Fibroblast of lung (primary cell): ENCODE data around the gene DAND5. TPM values are rescaled to one million over a fixed set of nuclear protein-coding genes. Genes with fewer than 3 reads are reported as not detected.

Source experiments
- DNase-seq, 2 donors: peaks; one replicate each; pipeline versions ENCODE4 v3.0.0 to v3.0.0-alpha.2; 2010; ENCODE audit warnings: low read depth in 2 of 2
- H2AFZ ChIP-seq: 2 replicates; pipeline ENCODE4 v1.5.1; 2012; ENCODE audit warnings: low read length, control low read depth, inconsistent platforms
- H3K27ac ChIP-seq: 2 replicates; pipeline ENCODE4 v1.5.1; 2011; ENCODE audit warnings: low read length, control low read depth; ENCODE audit not compliant: insufficient read depth
- H3K27me3 ChIP-seq: 2 replicates; pipeline ENCODE4 v1.5.1; 2011; ENCODE audit warnings: mild to moderate bottlenecking, low read length; ENCODE audit not compliant: control insufficient read depth, insufficient read depth
- H3K36me3 ChIP-seq: 2 replicates; pipeline ENCODE4 v1.5.1; 2011; ENCODE audit warnings: low read length; ENCODE audit not compliant: control insufficient read depth, insufficient read depth
- H3K4me1 ChIP-seq: 2 replicates; pipeline ENCODE4 v1.5.1; 2011; ENCODE audit warnings: low read length; ENCODE audit not compliant: control insufficient read depth, insufficient read depth; ENCODE audit errors: extremely low read depth
- H3K4me2 ChIP-seq: 2 replicates; pipeline ENCODE4 v1.5.1; 2011; ENCODE audit warnings: low read length, control low read depth; ENCODE audit not compliant: insufficient read depth; ENCODE audit errors: extremely low read depth
- H3K4me3 ChIP-seq, 4 experiments: fragments of 200-600 bp in 1 of 4; sonication (generic) in 1 of 4; replicated peaks in 1 of 4; 2 replicates each; pipeline ENCODE4 v1.5.1; 2011 to 2016; ENCODE audit warnings: low read length in 4 of 4, low read depth in 3 of 4, mild to moderate bottlenecking in 3 of 4, control low read depth in 2 of 4, inconsistent platforms in 1 of 4, mixed read lengths in 1 of 4; ENCODE audit not compliant: insufficient read depth in 1 of 4; ENCODE audit errors: control extremely low read depth in 1 of 4
- H3K79me2 ChIP-seq: 2 replicates; pipeline ENCODE4 v1.5.1; 2012; ENCODE audit warnings: mild to moderate bottlenecking, low read length, inconsistent platforms; ENCODE audit not compliant: control insufficient read depth, insufficient read depth
- H3K9ac ChIP-seq: 2 replicates; pipeline ENCODE4 v1.5.1; 2011; ENCODE audit warnings: mild to moderate bottlenecking, low read length, control low read depth; ENCODE audit not compliant: insufficient read depth
- H3K9me3 ChIP-seq: 2 replicates; pipeline ENCODE4 v1.5.1; 2012; ENCODE audit warnings: low read depth, low read length; ENCODE audit not compliant: control insufficient read depth, insufficient read depth
- H4K20me1 ChIP-seq: 2 replicates; pipeline ENCODE4 v1.5.1; 2011; ENCODE audit warnings: low read length; ENCODE audit not compliant: control insufficient read depth, insufficient read depth; ENCODE audit errors: extremely low read depth
- EZH2 ChIP-seq: IDR thresholded peaks from 2 replicates; pipeline ENCODE4 v1.5.1; 2012; ENCODE audit warnings: low read length, control low read depth, mild to moderate bottlenecking; ENCODE audit errors: missing control alignments
- polyA plus RNA-seq, 2 donors: library from polyadenylated mRNA; depleted of rRNA in 1 of 2; stranded (reverse) in 1 of 2; unstranded in 1 of 2; fragments of >200 nt; gene quantifications; 2 replicates each; pipeline ENCODE4 v1.2.1, GENCODE V29; 2011 to 2012; ENCODE audit warnings: missing spikeins in 1 of 2
- total RNA-seq: library from RNA; depleted of rRNA; stranded (reverse); fragments of >200 nt; gene quantifications from 2 replicates; pipeline ENCODE4 v1.2.1, GENCODE V29; 2014
- TF ChIP-seq, protein P1 (sequence below), 2 donors: IDR thresholded peaks in 1 of 2; conservative IDR thresholded peaks in 1 of 2; 1 replicate in 1 of 2; 2 replicates in 1 of 2; pipeline ENCODE4 v1.5.1; 2011 to 2012; ENCODE audit warnings: low read length in 2 of 2, control low read depth in 1 of 2, inconsistent platforms in 1 of 2, low read depth in 1 of 2, mild to moderate bottlenecking in 1 of 2

The DAND5 gene
- total and polyA plus RNA-seq, 2 donors (not counting 1 experiment from before 2014, with no cell fraction given): 0.03 TPM; not detected in 1

GRCh38 chr19:12983542-12984142 lies 14.3 kb downstream of the DAND5 start:
- Histone ChIP-seq H2AFZ (no peak overlapping the region), H3K9ac (peak overlapping the region; percentile 49), H4K20me1 (no peaks in the 10 kb centered on the region), H3K4me2 (peak overlapping the region; percentile 77), H3K4me1 (peaks cover 11% of the 10 kb centered on the region), H3K4me3 (peak overlapping the region in 3 of 4 experiments; percentile 39 to 55 (median 54)), H3K36me3 (no peaks in the 10 kb centered on the region), H3K27me3 (no peaks in the 10 kb centered on the region), H3K27ac (no peak overlapping the region), H3K79me2 (no peaks in the 10 kb centered on the region), H3K9me3 (no peaks in the 10 kb centered on the region)
- no peak for TF ChIP-seq EZH2
- TF ChIP-seq, protein P1, sequence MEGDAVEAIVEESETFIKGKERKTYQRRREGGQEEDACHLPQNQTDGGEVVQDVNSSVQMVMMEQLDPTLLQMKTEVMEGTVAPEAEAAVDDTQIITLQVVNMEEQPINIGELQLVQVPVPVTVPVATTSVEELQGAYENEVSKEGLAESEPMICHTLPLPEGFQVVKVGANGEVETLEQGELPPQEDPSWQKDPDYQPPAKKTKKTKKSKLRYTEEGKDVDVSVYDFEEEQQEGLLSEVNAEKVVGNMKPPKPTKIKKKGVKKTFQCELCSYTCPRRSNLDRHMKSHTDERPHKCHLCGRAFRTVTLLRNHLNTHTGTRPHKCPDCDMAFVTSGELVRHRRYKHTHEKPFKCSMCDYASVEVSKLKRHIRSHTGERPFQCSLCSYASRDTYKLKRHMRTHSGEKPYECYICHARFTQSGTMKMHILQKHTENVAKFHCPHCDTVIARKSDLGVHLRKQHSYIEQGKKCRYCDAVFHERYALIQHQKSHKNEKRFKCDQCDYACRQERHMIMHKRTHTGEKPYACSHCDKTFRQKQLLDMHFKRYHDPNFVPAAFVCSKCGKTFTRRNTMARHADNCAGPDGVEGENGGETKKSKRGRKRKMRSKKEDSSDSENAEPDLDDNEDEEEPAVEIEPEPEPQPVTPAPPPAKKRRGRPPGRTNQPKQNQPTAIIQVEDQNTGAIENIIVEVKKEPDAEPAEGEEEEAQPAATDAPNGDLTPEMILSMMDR (conservative IDR thresholded peaks at IDR 0.05 in 1 of 2, IDR thresholded peaks at IDR 0.05 in 1 of 2; ENCODE audit: low read depth in 1 of 2, low read length in 2 of 2): peak; percentile 54 to 73
- DNase-seq: peak; percentile 63 to 73

- DNase-seq: peak in 1 of 2 donors; percentile 45
- H3K79me2 ChIP-seq: no peaks in the 10 kb centered on the region
- peaks cover 11% of the 10 kb centered on the region for H3K4me1 ChIP-seq
- no peak overlapping the region for H3K27ac ChIP-seq
- no peak for TF ChIP-seq EZH2
- TF ChIP-seq, protein P1 (conservative IDR thresholded peaks at IDR 0.05 in 1 of 2, IDR thresholded peaks at IDR 0.05 in 1 of 2; ENCODE audit: low read depth in 1 of 2, low read length in 2 of 2): no peak
- H3K36me3 ChIP-seq: no peaks in the 10 kb centered on the region
- no peaks in the 10 kb centered on the region for H4K20me1 ChIP-seq
- H3K9ac ChIP-seq: no peak overlapping the region
- H2AFZ ChIP-seq: no peak overlapping the region
- H3K27me3 ChIP-seq: no peaks in the 10 kb centered on the region
- no peak overlapping the region for H3K4me2 ChIP-seq
- H3K4me3 ChIP-seq: no peak overlapping the region
- H3K9me3 ChIP-seq: no peaks in the 10 kb centered on the region
These were observed 14.8 kb downstream of the DAND5 start for GRCh38 chr19:12984143-12984627.

GRCh38 chr19:12984683-12985048 lies 15.3 kb downstream of the DAND5 start:
- Histone ChIP-seq H3K9me3 (no peaks in the 10 kb centered on the region), H3K27ac (no peak overlapping the region), H3K9ac (no peak overlapping the region), H4K20me1 (no peaks in the 10 kb centered on the region), H3K36me3 (no peaks in the 10 kb centered on the region), H3K4me1 (peaks cover 11% of the 10 kb centered on the region), H2AFZ (no peak overlapping the region), H3K27me3 (no peaks in the 10 kb centered on the region), H3K4me2 (no peak overlapping the region), H3K79me2 (no peaks in the 10 kb centered on the region), H3K4me3 (no peak overlapping the region)
- DNase-seq: no peak
- TF ChIP-seq, protein P1 (conservative IDR thresholded peaks at IDR 0.05 in 1 of 2, IDR thresholded peaks at IDR 0.05 in 1 of 2; ENCODE audit: low read depth in 1 of 2, low read length in 2 of 2): no peak
- TF ChIP-seq EZH2: no peak
